Memory B cell (primary cell): Measurements from ENCODE around the gene SNAI3.

Source experiments
- ATAC-seq: fragments of 150-1000 bp; cut with Tn5 transposase; 2 replicates; pipeline ENCODE4 v1.10.0; 2021; ENCODE audit warnings: low read depth, mild to moderate bottlenecking, moderate library complexity
- DNase-seq, 2 donors: peaks; one replicate each; pipeline ENCODE4 v3.0.0; 2022; ENCODE audit warnings: low spot score in 2 of 2
- H3K27ac Mint-ChIP-seq: one replicate; pipeline ENCODE4 v1.8.0; 2022; ENCODE audit warnings: mild to moderate bottlenecking, moderate library complexity, mixed read lengths
- H3K27me3 Mint-ChIP-seq: one replicate; pipeline ENCODE4 v1.8.0; 2022; ENCODE audit warnings: mixed read lengths
- H3K36me3 Mint-ChIP-seq: one replicate; pipeline ENCODE4 v1.8.0; 2022; ENCODE audit warnings: mild to moderate bottlenecking, mixed read lengths
- H3K4me1 Mint-ChIP-seq: one replicate; pipeline ENCODE4 v1.8.0; 2022; ENCODE audit warnings: mixed read lengths
- H3K4me3 Mint-ChIP-seq: one replicate; pipeline ENCODE4 v1.8.0; 2022; ENCODE audit warnings: mild to moderate bottlenecking, moderate library complexity, mixed read lengths
- H3K9me3 Mint-ChIP-seq: one replicate; pipeline ENCODE4 v1.8.0; 2022; ENCODE audit warnings: mixed read lengths

SNAI3 gene

GRCh38 chr16:88715312-88716190 lies 29.2 kb upstream of the SNAI3 start:
- DNase-seq (no peak), ATAC-seq (no peak)
- H3K4me3 Mint-ChIP-seq, result no peak overlapping the region
- no peaks in the 10 kb centered on the region for H3K27me3 Mint-ChIP-seq
- no peak overlapping the region for H3K27ac Mint-ChIP-seq
- peaks cover 1% of the 10 kb centered on the region for H3K4me1 Mint-ChIP-seq
- no peaks in the 10 kb centered on the region for H3K9me3 Mint-ChIP-seq
- peaks cover 15% of the 10 kb centered on the region for H3K36me3 Mint-ChIP-seq

GRCh38 chr16:88714420-88715302 lies 28.4 kb upstream of the SNAI3 start:
- no peaks in the 10 kb centered on the region for H3K27me3 Mint-ChIP-seq
- H3K36me3 Mint-ChIP-seq, result peaks cover 8% of the 10 kb centered on the region
- H3K4me3 Mint-ChIP-seq, result no peak overlapping the region
- no peak for DNase-seq
- no peak overlapping the region for H3K27ac Mint-ChIP-seq
- no peak for ATAC-seq
- no peaks in the 10 kb centered on the region for H3K9me3 Mint-ChIP-seq
- H3K4me1 Mint-ChIP-seq, result peaks cover 3% of the 10 kb centered on the region

- Mint-ChIP-seq H3K9me3 (no peaks in the 10 kb centered on the region), H3K27ac (no peak overlapping the region), H3K36me3 (peaks cover 6% of the 10 kb centered on the region), H3K27me3 (no peaks in the 10 kb centered on the region), H3K4me1 (peaks cover 3% of the 10 kb centered on the region), H3K4me3 (no peak overlapping the region)
- DNase-seq, result no peak
- no peak for ATAC-seq
Observed at GRCh38 chr16:88713568-88714419, 27.5 kb upstream of the SNAI3 start.

- Mint-ChIP-seq H3K27ac (no peak overlapping the region), H3K27me3 (no peaks in the 10 kb centered on the region), H3K4me3 (no peak overlapping the region), H3K9me3 (no peaks in the 10 kb centered on the region), H3K36me3 (peaks cover 6% of the 10 kb centered on the region), H3K4me1 (peaks cover 3% of the 10 kb centered on the region)
- no peak for DNase-seq
- ATAC-seq, result no peak
Observed at GRCh38 chr16:88713054-88713453, 26.7 kb upstream of the SNAI3 start.

- no peak overlapping the region for H3K4me3 Mint-ChIP-seq
- no peaks in the 10 kb centered on the region for H3K9me3 Mint-ChIP-seq
- H3K27ac Mint-ChIP-seq, result no peak overlapping the region
- H3K27me3 Mint-ChIP-seq, result no peaks in the 10 kb centered on the region
- DNase-seq (no peak), ATAC-seq (no peak)
- H3K36me3 Mint-ChIP-seq, result peaks cover 4% of the 10 kb centered on the region
- H3K4me1 Mint-ChIP-seq, result peaks cover 5% of the 10 kb centered on the region
Observed at GRCh38 chr16:88712362-88712979, 26.2 kb upstream of the SNAI3 start.

- ATAC-seq (no peak), DNase-seq (no peak)
- H3K9me3 Mint-ChIP-seq, result no peaks in the 10 kb centered on the region
- no peaks in the 10 kb centered on the region for H3K36me3 Mint-ChIP-seq
- no peaks in the 10 kb centered on the region for H3K27me3 Mint-ChIP-seq
- no peak overlapping the region for H3K4me3 Mint-ChIP-seq
- H3K27ac Mint-ChIP-seq, result peak overlapping the region; percentile 50
- peaks cover 11% of the 10 kb centered on the region for H3K4me1 Mint-ChIP-seq
Observed at GRCh38 chr16:88711750-88712340, 25.5 kb upstream of the SNAI3 start.

GRCh38 chr16:88710556-88710955 lies 24.2 kb upstream of the SNAI3 start:
- Mint-ChIP-seq H3K27me3 (no peaks in the 10 kb centered on the region), H3K4me1 (peaks cover 11% of the 10 kb centered on the region), H3K36me3 (no peaks in the 10 kb centered on the region), H3K9me3 (no peaks in the 10 kb centered on the region), H3K4me3 (no peak overlapping the region), H3K27ac (no peak overlapping the region)
- ATAC-seq (no peak), DNase-seq (no peak)

- DNase-seq (no peak), ATAC-seq (no peak)
- Mint-ChIP-seq H3K36me3 (no peaks in the 10 kb centered on the region), H3K27me3 (no peaks in the 10 kb centered on the region), H3K27ac (peak overlapping the region; percentile 89), H3K4me1 (peaks cover 34% of the 10 kb centered on the region), H3K4me3 (peak overlapping the region; percentile 86), H3K9me3 (no peaks in the 10 kb centered on the region)
Observed at GRCh38 chr16:88706965-88707826, 20.9 kb upstream of the SNAI3 start.

GRCh38 chr16:88706229-88706964 lies 20.1 kb upstream of the SNAI3 start, which contains the start of the genes CTU2 and RNF166:
Gene CTU2 (plus strand): TSS chr16:88706503. CDS start chr16:88706531, 28 bp downstream.
Gene RNF166 (minus strand): TSS chr16:88706408. CDS start chr16:88706325, 83 bp downstream.
- peak; percentile 82 for ATAC-seq
- Mint-ChIP-seq H3K9me3 (no peaks in the 10 kb centered on the region), H3K4me1 (peaks cover 41% of the 10 kb centered on the region), H3K4me3 (peak within 1 kb of the TSS; percentile 86), H3K36me3 (no peaks in the 10 kb centered on the region), H3K27me3 (no peaks in the 10 kb centered on the region), H3K27ac (peak within 1 kb of the TSS; percentile 89)
- DNase-seq, result peak; percentile 88 to 95

- H3K9me3 Mint-ChIP-seq, result no peaks in the 10 kb centered on the region
- ATAC-seq, result peak; percentile 14
- no peaks in the 10 kb centered on the region for H3K36me3 Mint-ChIP-seq
- no peaks in the 10 kb centered on the region for H3K27me3 Mint-ChIP-seq
- peak overlapping the region; percentile 86 for H3K4me3 Mint-ChIP-seq
- peak overlapping the region; percentile 89 for H3K27ac Mint-ChIP-seq
- DNase-seq, result no peak
- H3K4me1 Mint-ChIP-seq, result peaks cover 46% of the 10 kb centered on the region
Observed at GRCh38 chr16:88705801-88706228, 19.5 kb upstream of the SNAI3 start.

- DNase-seq (peak in 1 of 2 donors; percentile 32), ATAC-seq (no peak)
- H3K27ac Mint-ChIP-seq, result peak overlapping the region; percentile 89
- no peaks in the 10 kb centered on the region for H3K27me3 Mint-ChIP-seq
- H3K36me3 Mint-ChIP-seq, result no peaks in the 10 kb centered on the region
- H3K9me3 Mint-ChIP-seq, result no peaks in the 10 kb centered on the region
- peak overlapping the region; percentile 79 for H3K4me3 Mint-ChIP-seq
- H3K4me1 Mint-ChIP-seq, result peaks cover 45% of the 10 kb centered on the region
Observed at GRCh38 chr16:88705076-88705684, 18.9 kb upstream of the SNAI3 start.
